PC-9 (cell line): Measurements from ENCODE around the gene DOC2B. TPM values are rescaled to one million over a fixed set of nuclear protein-coding genes. Genes with fewer than 3 reads are reported as not detected.

ENCODE experiments used
- BruUV-seq: library from RNA; stranded (reverse); fragments of 400-500 nt; replicated peaks from 2 replicates; lab custom pipeline; 2021; lab: Mats Ljungman, UMichigan
- CTCF ChIA-PET: fragments of 300-600 bp; sonication (Branson Sonifier 250); formaldehyde crosslinking; loops from one replicate; lab custom pipeline; 2022; ENCODE audit warnings: antibody characterized with exemption; lab: Charles Lee
- POLR2A ChIA-PET: fragments of 300-600 bp; sonication (Branson Sonifier 250); formaldehyde crosslinking; loops from one replicate; lab custom pipeline; 2022; ENCODE audit warnings: antibody characterized with exemption; ENCODE audit not compliant: unreplicated experiment; lab: Charles Lee
- DNase-seq, 2 experiments: peaks; one replicate each; pipeline versions ENCODE4 v3.0.0 to v3.0.0-alpha.2; 2015 to 2022; ENCODE audit warnings: mixed read lengths in 1 of 2
- H2AFZ ChIP-seq: fragments of 200-600 bp; sonication (generic); 2 replicates; pipeline ENCODE4 v1.8.1; 2017; ENCODE audit warnings: antibody characterized with exemption
- H3F3A ChIP-seq: fragments of 200-600 bp; sonication (generic); 2 replicates; pipeline ENCODE4 v1.8.1; 2017; ENCODE audit warnings: antibody characterized with exemption, mild to moderate bottlenecking, low read depth; ENCODE audit not compliant: insufficient read depth
- H3K27ac ChIP-seq: fragments of 200-600 bp; sonication (generic); 2 replicates; pipeline ENCODE4 v1.6.1; 2016; ENCODE audit warnings: mixed run types
- H3K27me3 ChIP-seq: fragments of 200-600 bp; sonication (generic); 2 replicates; pipeline ENCODE4 v1.6.1; 2016; ENCODE audit warnings: low read depth, mixed run types; ENCODE audit not compliant: insufficient read depth
- H3K36me3 ChIP-seq: fragments of 200-600 bp; sonication (generic); 2 replicates; pipeline ENCODE4 v1.6.1; 2016; ENCODE audit warnings: low read depth, mixed run types
- H3K4me1 ChIP-seq: fragments of 200-600 bp; sonication (generic); replicated peaks from 2 replicates; pipeline ENCODE4 v1.6.1; 2016; ENCODE audit warnings: mixed run types; ENCODE audit not compliant: insufficient read depth
- H3K4me2 ChIP-seq: fragments of 200-600 bp; sonication (generic); 2 replicates; pipeline ENCODE4 v1.6.1; 2017; ENCODE audit warnings: mixed run types
- H3K4me3 ChIP-seq: fragments of 200-600 bp; sonication (generic); 2 replicates; pipeline ENCODE4 v1.6.1; 2016; ENCODE audit warnings: mixed run types
- H3K79me2 ChIP-seq: fragments of 200-600 bp; sonication (generic); 2 replicates; pipeline ENCODE4 v1.6.1; 2017; ENCODE audit warnings: low read depth, mixed run types
- H3K9me2 ChIP-seq: fragments of 200-600 bp; sonication (generic); 2 replicates; pipeline ENCODE4 v1.8.1; 2017; ENCODE audit warnings: mild to moderate bottlenecking; ENCODE audit not compliant: insufficient read depth
- H3K9me3 ChIP-seq: fragments of 200-600 bp; sonication (generic); 2 replicates; pipeline ENCODE4 v1.8.1; 2016; ENCODE audit warnings: low read depth; ENCODE audit not compliant: insufficient read depth
- H4K20me1 ChIP-seq: fragments of 200-600 bp; sonication (generic); 2 replicates; pipeline ENCODE4 v1.8.1; 2017; ENCODE audit not compliant: insufficient read depth
- EZH2 ChIP-seq: fragments of 200-600 bp; sonication (generic); IDR thresholded peaks from 2 replicates; pipeline ENCODE4 v1.8.0; 2017; ENCODE audit warnings: antibody characterized with exemption, low read depth
- intact Hi-C: fragments of 100-400 bp; cut with micrococcal nuclease; formaldehyde crosslinking; loops from one replicate; pipeline ENCODE4 v1.10.0; 2022; ENCODE audit not compliant: unreplicated experiment
- total RNA-seq: library from RNA; stranded (reverse); gene quantifications from 2 replicates; pipeline ENCODE4 v1.2.3, GENCODE V29; 2021
- TF ChIP-seq, protein P1 (sequence below): fragments of 200-600 bp; sonication (generic); conservative IDR thresholded peaks from 2 replicates; pipeline ENCODE4 v1.6.1; 2017; ENCODE audit warnings: mixed run types, antibody characterized with exemption, mild to moderate bottlenecking, moderate library complexity

The DOC2B gene
- total RNA-seq, 1 experiment from 2014 or later, result not detected

DNA sequence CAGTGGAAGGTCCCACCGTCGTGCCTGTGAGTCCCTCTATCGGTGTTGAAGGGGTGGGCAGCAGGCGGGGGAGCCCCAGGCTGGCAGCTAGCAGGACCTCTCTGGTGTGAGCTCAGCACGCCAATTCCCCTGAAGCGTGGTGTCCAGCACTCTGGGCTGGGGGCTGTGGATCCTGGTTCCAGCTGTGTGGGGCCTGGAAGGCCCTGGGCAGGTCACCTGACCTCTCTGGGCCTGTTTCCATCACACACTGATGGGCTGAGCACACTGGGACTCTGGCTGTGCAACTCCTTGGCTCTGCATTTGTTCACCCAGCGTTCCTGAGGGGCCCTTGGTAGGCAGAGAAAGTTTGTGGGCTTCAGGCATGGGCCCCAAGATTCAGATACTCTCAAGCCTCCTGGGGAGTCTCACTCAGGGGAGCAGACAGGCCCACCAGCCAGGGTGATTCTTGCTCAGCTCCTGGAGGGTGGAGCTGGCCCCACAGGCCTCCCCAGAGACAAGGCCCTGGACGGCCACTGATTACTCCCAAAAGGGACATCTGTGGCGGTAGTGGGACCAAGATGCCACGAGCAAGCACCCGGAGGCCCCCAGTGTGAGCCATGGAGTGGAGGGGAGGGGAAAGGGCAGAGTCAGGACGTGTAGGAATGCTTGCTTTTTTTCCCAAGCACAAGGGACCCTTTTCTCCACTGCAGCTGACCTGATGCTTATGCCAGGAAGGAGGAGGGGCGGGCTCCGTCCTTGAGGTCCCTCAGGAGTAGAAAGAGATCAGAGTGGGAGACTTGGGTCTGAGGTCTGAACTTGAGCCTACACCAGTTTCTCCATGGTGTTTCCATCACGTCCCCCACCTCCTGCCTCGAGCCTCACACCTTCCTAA lies 35.5 kb downstream of the DOC2B start:
- Histone ChIP-seq H3K79me2 (no peaks in the 10 kb centered on the region), H3K27ac (no peak overlapping the region), H3K4me2 (no peak overlapping the region), H3F3A (no peaks in the 10 kb centered on the region), H3K36me3 (no peaks in the 10 kb centered on the region), H3K9me3 (no peaks in the 10 kb centered on the region), H3K9me2 (no peaks in the 10 kb centered on the region), H3K4me1 (no peaks in the 10 kb centered on the region), H2AFZ (no peak overlapping the region), H3K27me3 (peaks cover 9% of the 10 kb centered on the region; the same call in 1 of the 2 replicates), H4K20me1 (no peaks in the 10 kb centered on the region), H3K4me3 (no peak overlapping the region)
- no TSS peak for BruUV-seq
- intact Hi-C loops, result no loop called here
- no peak for TF ChIP-seq EZH2
- TF ChIP-seq, protein P1, sequence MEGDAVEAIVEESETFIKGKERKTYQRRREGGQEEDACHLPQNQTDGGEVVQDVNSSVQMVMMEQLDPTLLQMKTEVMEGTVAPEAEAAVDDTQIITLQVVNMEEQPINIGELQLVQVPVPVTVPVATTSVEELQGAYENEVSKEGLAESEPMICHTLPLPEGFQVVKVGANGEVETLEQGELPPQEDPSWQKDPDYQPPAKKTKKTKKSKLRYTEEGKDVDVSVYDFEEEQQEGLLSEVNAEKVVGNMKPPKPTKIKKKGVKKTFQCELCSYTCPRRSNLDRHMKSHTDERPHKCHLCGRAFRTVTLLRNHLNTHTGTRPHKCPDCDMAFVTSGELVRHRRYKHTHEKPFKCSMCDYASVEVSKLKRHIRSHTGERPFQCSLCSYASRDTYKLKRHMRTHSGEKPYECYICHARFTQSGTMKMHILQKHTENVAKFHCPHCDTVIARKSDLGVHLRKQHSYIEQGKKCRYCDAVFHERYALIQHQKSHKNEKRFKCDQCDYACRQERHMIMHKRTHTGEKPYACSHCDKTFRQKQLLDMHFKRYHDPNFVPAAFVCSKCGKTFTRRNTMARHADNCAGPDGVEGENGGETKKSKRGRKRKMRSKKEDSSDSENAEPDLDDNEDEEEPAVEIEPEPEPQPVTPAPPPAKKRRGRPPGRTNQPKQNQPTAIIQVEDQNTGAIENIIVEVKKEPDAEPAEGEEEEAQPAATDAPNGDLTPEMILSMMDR, result no peak
- DNase-seq, result no peak
- ChIA-PET CTCF (interaction anchor here (0.5 kb wide), 1 partner anchor 33 kb away, joined by 4 read pairs; no protein-coding TSS in a partner anchor), POLR2A (no interaction called here)

DNA sequence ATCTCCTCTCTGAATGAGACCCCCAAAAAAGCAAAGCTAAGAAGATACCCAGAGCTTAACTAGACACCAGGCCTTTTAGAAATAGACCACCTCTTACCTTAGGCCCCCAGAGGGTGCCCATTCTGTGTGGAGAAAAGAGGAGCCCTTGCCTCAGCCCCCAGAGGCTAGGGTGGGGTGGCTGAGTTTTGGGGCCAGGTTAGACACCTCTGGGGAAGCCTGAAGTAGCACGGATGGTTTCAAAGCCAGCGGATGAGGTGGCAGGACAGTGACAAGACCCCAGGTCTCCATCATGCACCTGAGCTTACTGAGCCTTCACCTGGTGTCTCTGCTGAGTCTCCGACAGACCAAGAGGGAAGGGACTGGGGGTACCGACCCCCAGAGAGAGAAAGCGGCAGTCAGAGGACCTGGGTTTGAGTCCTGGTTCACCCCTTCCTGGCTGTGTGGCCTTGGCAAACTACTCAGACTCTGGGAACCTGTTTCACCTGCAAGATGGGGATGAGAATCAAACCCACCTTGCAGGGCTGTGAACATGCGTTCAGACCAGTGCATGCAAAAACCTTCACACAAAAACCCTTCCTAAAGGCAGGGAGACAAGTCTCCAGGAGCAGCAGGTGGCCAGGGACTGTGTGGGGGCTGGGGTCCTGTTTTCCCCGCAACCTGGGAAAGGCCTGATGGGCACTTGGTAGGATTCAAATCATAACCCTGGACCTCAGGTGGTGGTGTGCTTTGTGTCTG lies 36.3 kb downstream of the DOC2B start:
- Histone ChIP-seq H3K79me2 (no peaks in the 10 kb centered on the region), H3K9me2 (no peaks in the 10 kb centered on the region), H2AFZ (no peak overlapping the region), H3K4me1 (no peaks in the 10 kb centered on the region), H3K27ac (no peak overlapping the region), H3K4me3 (no peak overlapping the region), H3K27me3 (peaks cover 5% of the 10 kb centered on the region; the same call in 1 of the 2 replicates), H3F3A (no peaks in the 10 kb centered on the region), H3K4me2 (no peak overlapping the region), H3K9me3 (no peaks in the 10 kb centered on the region), H4K20me1 (no peaks in the 10 kb centered on the region), H3K36me3 (no peaks in the 10 kb centered on the region)
- POLR2A ChIA-PET, result interaction anchor here (0.7 kb wide), 1 partner anchor 277 kb away, joined by 7 read pairs; no protein-coding TSS in a partner anchor
- no peak for TF ChIP-seq EZH2
- TF ChIP-seq, protein P1, result no peak
- no peak for DNase-seq
- intact Hi-C loops, result loop anchor here (5.0 kb wide), 1 partner anchor 552 kb away; no protein-coding TSS in a partner anchor
- CTCF ChIA-PET, result no interaction called here
- BruUV-seq, result no TSS peak

DNA sequence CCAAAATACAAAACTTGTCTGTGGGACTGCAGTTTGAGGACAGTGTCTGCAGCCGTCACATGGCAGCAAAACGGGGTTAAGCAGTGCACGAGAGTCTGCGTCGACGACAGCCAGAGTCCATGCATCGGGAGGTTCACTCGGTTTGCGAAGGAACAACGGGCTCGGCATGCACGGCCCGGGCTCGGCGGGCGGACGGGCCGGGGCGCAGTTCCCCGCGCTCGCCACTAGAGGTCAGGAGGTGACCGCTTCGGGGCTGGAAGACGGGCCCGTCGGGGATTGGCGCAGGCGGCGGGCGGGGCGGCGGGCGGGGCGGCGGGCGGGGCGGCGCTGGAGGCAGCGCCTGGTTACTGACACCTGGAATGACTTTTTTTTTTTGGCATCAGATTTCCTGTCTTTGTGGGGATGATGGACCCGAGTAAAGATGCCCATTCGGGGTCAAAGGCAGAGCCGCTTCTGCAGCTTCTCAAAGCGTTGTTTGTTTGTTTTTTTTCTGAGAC lies 37.6 kb downstream of the DOC2B start:
- Histone ChIP-seq H3K9me2 (no peaks in the 10 kb centered on the region), H3K4me3 (no peak overlapping the region), H3K9me3 (no peaks in the 10 kb centered on the region), H3K27me3 (no peaks in the 10 kb centered on the region), H3K79me2 (no peaks in the 10 kb centered on the region), H3F3A (no peaks in the 10 kb centered on the region), H3K4me1 (no peaks in the 10 kb centered on the region), H3K4me2 (peak overlapping the region; percentile 45), H2AFZ (no peak overlapping the region), H3K27ac (no peak overlapping the region), H3K36me3 (no peaks in the 10 kb centered on the region), H4K20me1 (no peaks in the 10 kb centered on the region)
- ChIA-PET POLR2A (no interaction called here), CTCF (no interaction called here)
- TF ChIP-seq EZH2, result no peak
- TF ChIP-seq, protein P1, result peak; percentile 91
- intact Hi-C loops, result loop anchor here (5.0 kb wide), 1 partner anchor 553 kb away; no protein-coding TSS in a partner anchor
- BruUV-seq, result no TSS peak
- DNase-seq, result peak; percentile 53 to 94
